Suprapubic skin (tissue), 3 donors: ENCODE data around the gene FAHD2B.
"Not testable (repeated sequence)": the region's sequence is repeated elsewhere in the genome, so short reads cannot be mapped to it uniquely, and the experiment has no call there.

Source experiments
- EP300 ChIP-seq: sonication (generic); formaldehyde crosslinking; IDR thresholded peaks from one replicate; pipeline ENCODE4 v1.6.1; 2017; ENCODE audit warnings: antibody characterized with exemption
- TF ChIP-seq, protein P1 (sequence below), 2 donors: fragments of 200-600 bp in 1 of 2; fragments of 450-650 bp in 1 of 2; sonication (generic) in 1 of 2; IDR thresholded peaks; one replicate each; pipeline ENCODE4 v1.5.1; 2016 to 2019; ENCODE audit warnings: antibody characterized with exemption in 2 of 2, mild to moderate bottlenecking in 1 of 2, moderate library complexity in 1 of 2

DNA sequence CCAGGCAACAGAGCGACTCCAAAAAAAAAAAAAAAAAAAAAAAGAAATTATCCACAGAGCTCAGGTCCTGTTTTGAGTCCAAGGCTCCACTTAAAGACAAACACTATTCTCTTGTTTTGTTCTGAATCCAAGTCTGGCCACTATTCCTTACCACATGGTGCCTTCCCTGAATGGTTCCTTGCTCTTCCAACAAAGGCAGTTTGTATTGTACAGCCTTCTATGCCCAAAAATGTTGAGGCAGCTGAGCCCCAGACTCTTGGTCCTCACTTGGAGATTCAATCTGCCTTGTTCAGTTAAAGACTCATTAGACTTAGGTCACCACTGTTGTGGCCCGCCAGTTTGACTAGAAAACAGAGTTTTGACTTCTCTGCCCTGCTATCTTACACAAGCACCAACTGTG lies 1.7 kb downstream of the FAHD2B start:
- not testable (repeated sequence) for TF ChIP-seq EP300
- TF ChIP-seq, protein P1, sequence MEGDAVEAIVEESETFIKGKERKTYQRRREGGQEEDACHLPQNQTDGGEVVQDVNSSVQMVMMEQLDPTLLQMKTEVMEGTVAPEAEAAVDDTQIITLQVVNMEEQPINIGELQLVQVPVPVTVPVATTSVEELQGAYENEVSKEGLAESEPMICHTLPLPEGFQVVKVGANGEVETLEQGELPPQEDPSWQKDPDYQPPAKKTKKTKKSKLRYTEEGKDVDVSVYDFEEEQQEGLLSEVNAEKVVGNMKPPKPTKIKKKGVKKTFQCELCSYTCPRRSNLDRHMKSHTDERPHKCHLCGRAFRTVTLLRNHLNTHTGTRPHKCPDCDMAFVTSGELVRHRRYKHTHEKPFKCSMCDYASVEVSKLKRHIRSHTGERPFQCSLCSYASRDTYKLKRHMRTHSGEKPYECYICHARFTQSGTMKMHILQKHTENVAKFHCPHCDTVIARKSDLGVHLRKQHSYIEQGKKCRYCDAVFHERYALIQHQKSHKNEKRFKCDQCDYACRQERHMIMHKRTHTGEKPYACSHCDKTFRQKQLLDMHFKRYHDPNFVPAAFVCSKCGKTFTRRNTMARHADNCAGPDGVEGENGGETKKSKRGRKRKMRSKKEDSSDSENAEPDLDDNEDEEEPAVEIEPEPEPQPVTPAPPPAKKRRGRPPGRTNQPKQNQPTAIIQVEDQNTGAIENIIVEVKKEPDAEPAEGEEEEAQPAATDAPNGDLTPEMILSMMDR (IDR thresholded peaks at IDR 0.05), result not testable (repeated sequence)
